ENCODE measurements around the gene SH3PXD2B.

SH3PXD2B gene

GRCh38 chr5:172427202-172427601 lies 27.1 kb downstream of the SH3PXD2B start:
- peaks cover 81% of the 10 kb centered on the region for H3K79me2 ChIP-seq (ENCODE audit: control insufficient read depth, insufficient read depth, low read length, unreplicated experiment)
- no peaks in the 10 kb centered on the region for H3K36me3 ChIP-seq (ENCODE audit: insufficient read depth, low read length)
- no peak overlapping the region for H3K4me3 ChIP-seq (ENCODE audit: low read depth, low read length)
- no peak overlapping the region for H2AFZ ChIP-seq (ENCODE audit: low read length, unreplicated experiment)
- H3K27ac ChIP-seq (ENCODE audit: low read depth, low read length): no peak overlapping the region
- H3K4me1 ChIP-seq (ENCODE audit: control insufficient read depth, insufficient read depth, low read length, unreplicated experiment): peaks cover 29% of the 10 kb centered on the region
- H3K27me3 ChIP-seq (ENCODE audit: insufficient read depth, low read length): no peaks in the 10 kb centered on the region

GRCh38 chr5:172426086-172426485 lies 28.2 kb downstream of the SH3PXD2B start:
- no peak overlapping the region for H3K27ac ChIP-seq (ENCODE audit: low read depth, low read length)
- H3K4me1 ChIP-seq (ENCODE audit: control insufficient read depth, insufficient read depth, low read length, unreplicated experiment): peaks cover 36% of the 10 kb centered on the region
- peaks cover 72% of the 10 kb centered on the region for H3K79me2 ChIP-seq (ENCODE audit: control insufficient read depth, insufficient read depth, low read length, unreplicated experiment)
- H3K4me3 ChIP-seq (ENCODE audit: low read depth, low read length): no peak overlapping the region
- H3K36me3 ChIP-seq (ENCODE audit: insufficient read depth, low read length): no peaks in the 10 kb centered on the region
- no peak overlapping the region for H2AFZ ChIP-seq (ENCODE audit: low read length, unreplicated experiment)
- H3K27me3 ChIP-seq (ENCODE audit: insufficient read depth, low read length): no peaks in the 10 kb centered on the region

- peaks cover 40% of the 10 kb centered on the region for H3K4me1 ChIP-seq (ENCODE audit: control insufficient read depth, insufficient read depth, low read length, unreplicated experiment)
- H2AFZ ChIP-seq (ENCODE audit: low read length, unreplicated experiment): no peak overlapping the region
- no peaks in the 10 kb centered on the region for H3K27me3 ChIP-seq (ENCODE audit: insufficient read depth, low read length)
- H3K27ac ChIP-seq (ENCODE audit: low read depth, low read length): no peak overlapping the region
- peaks cover 69% of the 10 kb centered on the region for H3K79me2 ChIP-seq (ENCODE audit: control insufficient read depth, insufficient read depth, low read length, unreplicated experiment)
- no peaks in the 10 kb centered on the region for H3K36me3 ChIP-seq (ENCODE audit: insufficient read depth, low read length)
- no peak overlapping the region for H3K4me3 ChIP-seq (ENCODE audit: low read depth, low read length)
Measured at GRCh38 chr5:172425402-172425801, 28.9 kb downstream of the SH3PXD2B start.

- no peak overlapping the region for H3K27ac ChIP-seq (ENCODE audit: low read depth, low read length)
- no peak overlapping the region for H3K4me3 ChIP-seq (ENCODE audit: low read depth, low read length)
- H3K79me2 ChIP-seq (ENCODE audit: control insufficient read depth, insufficient read depth, low read length, unreplicated experiment): peaks cover 65% of the 10 kb centered on the region
- H2AFZ ChIP-seq (ENCODE audit: low read length, unreplicated experiment): no peak overlapping the region
- H3K4me1 ChIP-seq (ENCODE audit: control insufficient read depth, insufficient read depth, low read length, unreplicated experiment): peaks cover 40% of the 10 kb centered on the region
- H3K27me3 ChIP-seq (ENCODE audit: insufficient read depth, low read length): no peaks in the 10 kb centered on the region
- H3K36me3 ChIP-seq (ENCODE audit: insufficient read depth, low read length): no peaks in the 10 kb centered on the region
Measured at GRCh38 chr5:172424808-172425207, 29.5 kb downstream of the SH3PXD2B start.

GRCh38 chr5:172424111-172424490 lies 30.2 kb downstream of the SH3PXD2B start:
- no peak overlapping the region for H2AFZ ChIP-seq (ENCODE audit: low read length, unreplicated experiment)
- peaks cover 66% of the 10 kb centered on the region for H3K79me2 ChIP-seq (ENCODE audit: control insufficient read depth, insufficient read depth, low read length, unreplicated experiment)
- no peak overlapping the region for H3K27ac ChIP-seq (ENCODE audit: low read depth, low read length)
- H3K36me3 ChIP-seq (ENCODE audit: insufficient read depth, low read length): no peaks in the 10 kb centered on the region
- peaks cover 40% of the 10 kb centered on the region for H3K4me1 ChIP-seq (ENCODE audit: control insufficient read depth, insufficient read depth, low read length, unreplicated experiment)
- H3K4me3 ChIP-seq (ENCODE audit: low read depth, low read length): no peak overlapping the region
- no peaks in the 10 kb centered on the region for H3K27me3 ChIP-seq (ENCODE audit: insufficient read depth, low read length)

- H3K27ac ChIP-seq (ENCODE audit: low read depth, low read length): no peak overlapping the region
- no peak overlapping the region for H3K4me3 ChIP-seq (ENCODE audit: low read depth, low read length)
- peaks cover 40% of the 10 kb centered on the region for H3K4me1 ChIP-seq (ENCODE audit: control insufficient read depth, insufficient read depth, low read length, unreplicated experiment)
- H3K79me2 ChIP-seq (ENCODE audit: control insufficient read depth, insufficient read depth, low read length, unreplicated experiment): peaks cover 61% of the 10 kb centered on the region
- no peak overlapping the region for H2AFZ ChIP-seq (ENCODE audit: low read length, unreplicated experiment)
- H3K36me3 ChIP-seq (ENCODE audit: insufficient read depth, low read length): no peaks in the 10 kb centered on the region
- no peaks in the 10 kb centered on the region for H3K27me3 ChIP-seq (ENCODE audit: insufficient read depth, low read length)
Measured at GRCh38 chr5:172423379-172424110, 30.8 kb downstream of the SH3PXD2B start.

GRCh38 chr5:172422255-172422654 lies 32.1 kb downstream of the SH3PXD2B start:
- Histone ChIP-seq H3K36me3 (ENCODE audit: insufficient read depth, low read length) (no peaks in the 10 kb centered on the region), H2AFZ (ENCODE audit: low read length, unreplicated experiment) (no peak overlapping the region), H3K27me3 (ENCODE audit: insufficient read depth, low read length) (no peaks in the 10 kb centered on the region), H3K79me2 (ENCODE audit: control insufficient read depth, insufficient read depth, low read length, unreplicated experiment) (peaks cover 55% of the 10 kb centered on the region), H3K27ac (ENCODE audit: low read depth, low read length) (no peak overlapping the region), H3K4me1 (ENCODE audit: control insufficient read depth, insufficient read depth, low read length, unreplicated experiment) (peaks cover 47% of the 10 kb centered on the region), H3K4me3 (ENCODE audit: low read depth, low read length) (no peak overlapping the region)

- Histone ChIP-seq H3K4me1 (ENCODE audit: control insufficient read depth, insufficient read depth, low read length, unreplicated experiment) (peaks cover 45% of the 10 kb centered on the region), H3K4me3 (ENCODE audit: low read depth, low read length) (no peak overlapping the region), H2AFZ (ENCODE audit: low read length, unreplicated experiment) (no peak overlapping the region), H3K79me2 (ENCODE audit: control insufficient read depth, insufficient read depth, low read length, unreplicated experiment) (peaks cover 44% of the 10 kb centered on the region), H3K36me3 (ENCODE audit: insufficient read depth, low read length) (no peaks in the 10 kb centered on the region), H3K27me3 (ENCODE audit: insufficient read depth, low read length) (no peaks in the 10 kb centered on the region), H3K27ac (ENCODE audit: low read depth, low read length) (peak overlapping the region; percentile 63)
Measured at GRCh38 chr5:172421020-172421419, 33.3 kb downstream of the SH3PXD2B start.

- no peaks in the 10 kb centered on the region for H3K36me3 ChIP-seq (ENCODE audit: insufficient read depth, low read length)
- peaks cover 45% of the 10 kb centered on the region for H3K4me1 ChIP-seq (ENCODE audit: control insufficient read depth, insufficient read depth, low read length, unreplicated experiment)
Measured at GRCh38 chr5:172420235-172420939, 33.9 kb downstream of the SH3PXD2B start.

GRCh38 chr5:172418862-172419814 lies 35.2 kb downstream of the SH3PXD2B start:
- H2AFZ ChIP-seq (ENCODE audit: low read length, unreplicated experiment): no peak overlapping the region
- H3K36me3 ChIP-seq (ENCODE audit: insufficient read depth, low read length): no peaks in the 10 kb centered on the region
- H3K4me3 ChIP-seq (ENCODE audit: low read depth, low read length): peak overlapping the region; percentile 30; the same call in 1 of the 2 replicates
- no peaks in the 10 kb centered on the region for H3K27me3 ChIP-seq (ENCODE audit: insufficient read depth, low read length)
- peaks cover 57% of the 10 kb centered on the region for H3K4me1 ChIP-seq (ENCODE audit: control insufficient read depth, insufficient read depth, low read length, unreplicated experiment)
- peak overlapping the region; percentile 75 for H3K27ac ChIP-seq (ENCODE audit: low read depth, low read length)
- peaks cover 28% of the 10 kb centered on the region for H3K79me2 ChIP-seq (ENCODE audit: control insufficient read depth, insufficient read depth, low read length, unreplicated experiment)

More at GRCh38 chr5:172420235-172420939, 33.9 kb downstream of the SH3PXD2B start:
- Histone ChIP-seq H2AFZ (ENCODE audit: low read length, unreplicated experiment) (no peak overlapping the region), H3K79me2 (ENCODE audit: control insufficient read depth, insufficient read depth, low read length, unreplicated experiment) (peaks cover 38% of the 10 kb centered on the region), H3K27ac (ENCODE audit: low read depth, low read length) (peak overlapping the region; percentile 63), H3K27me3 (ENCODE audit: insufficient read depth, low read length) (no peaks in the 10 kb centered on the region), H3K4me3 (ENCODE audit: low read depth, low read length) (no peak overlapping the region)
